ENCODE measurements around the gene BTG2. TPM values are rescaled to one million over a fixed set of nuclear protein-coding genes. Genes with fewer than 3 reads are reported as not detected.
"Not testable (repeated sequence)": the region's sequence is repeated elsewhere in the genome, so short reads cannot be mapped to it uniquely, and the experiment has no call there.

The BTG2 gene
- total RNA-seq, 1 experiment from 2014 or later = 4.7 TPM

- in situ Hi-C loops (cut with HindIII; ENCODE audit: low pct_unique_long_range_greater_than_20kb, low sequenced_read_pairs) = no loop called here
- peak; percentile 57 for DNase-seq (ENCODE audit: low read depth, low spot score)
Observed at GRCh38 chr1:203306089-203306964, 1.0 kb downstream of the BTG2 start.

- DNase-seq (ENCODE audit: low read depth, low spot score) = no peak
- in situ Hi-C loops (cut with HindIII; ENCODE audit: low pct_unique_long_range_greater_than_20kb, low sequenced_read_pairs) = no loop called here
Observed at GRCh38 chr1:203306965-203307541, 1.7 kb downstream of the BTG2 start.

DNA sequence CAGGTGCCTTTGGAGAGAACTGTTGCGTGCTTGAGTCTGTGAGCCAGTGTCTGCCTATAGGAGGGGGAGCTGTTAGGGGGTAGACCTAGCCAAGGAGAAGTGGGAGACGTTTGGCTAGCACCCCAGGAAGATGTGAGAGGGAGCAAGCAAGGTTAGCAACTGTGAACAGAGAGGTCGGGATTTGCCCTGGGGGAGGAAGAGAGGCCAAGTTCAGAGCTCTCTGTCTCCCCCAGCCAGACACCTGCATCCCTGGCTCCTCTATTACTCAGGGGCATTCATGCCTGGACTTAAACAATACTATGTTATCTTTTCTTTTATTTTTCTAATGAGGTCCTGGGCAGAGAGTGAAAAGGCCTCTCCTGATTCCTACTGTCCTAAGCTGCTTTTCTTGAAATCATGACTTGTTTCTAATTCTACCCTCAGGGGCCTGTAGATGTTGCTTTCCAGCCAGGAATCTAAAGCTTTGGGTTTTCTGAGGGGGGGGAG, 2.4 kb downstream of the BTG2 start:
- DNase-seq (ENCODE audit: low read depth, low spot score) = no peak
- in situ Hi-C loops (cut with HindIII; ENCODE audit: low pct_unique_long_range_greater_than_20kb, low sequenced_read_pairs) = no loop called here

- no peak for DNase-seq (ENCODE audit: low read depth, low spot score)
- in situ Hi-C loops (cut with HindIII; ENCODE audit: low pct_unique_long_range_greater_than_20kb, low sequenced_read_pairs) = no loop called here
Observed at GRCh38 chr1:203308328-203308922, 3.1 kb downstream of the BTG2 start.

DNA sequence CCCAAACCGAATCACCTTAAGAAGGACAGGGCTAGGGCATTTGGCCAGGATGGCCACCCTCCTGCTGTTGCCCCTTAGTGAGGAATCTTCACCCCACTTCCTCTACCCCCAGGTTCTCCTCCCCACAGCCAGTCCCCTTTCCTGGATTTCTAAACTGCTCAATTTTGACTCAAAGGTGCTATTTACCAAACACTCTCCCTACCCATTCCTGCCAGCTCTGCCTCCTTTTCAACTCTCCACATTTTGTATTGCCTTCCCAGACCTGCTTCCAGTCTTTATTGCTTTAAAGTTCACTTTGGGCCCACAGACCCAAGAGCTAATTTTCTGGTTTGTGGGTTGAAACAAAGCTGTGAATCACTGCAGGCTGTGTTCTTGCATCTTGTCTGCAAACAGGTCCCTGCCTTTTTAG, 3.6 kb downstream of the BTG2 start:
- DNase-seq (ENCODE audit: low read depth, low spot score) = no peak
- in situ Hi-C loops (cut with HindIII; ENCODE audit: low pct_unique_long_range_greater_than_20kb, low sequenced_read_pairs) = no loop called here

DNA sequence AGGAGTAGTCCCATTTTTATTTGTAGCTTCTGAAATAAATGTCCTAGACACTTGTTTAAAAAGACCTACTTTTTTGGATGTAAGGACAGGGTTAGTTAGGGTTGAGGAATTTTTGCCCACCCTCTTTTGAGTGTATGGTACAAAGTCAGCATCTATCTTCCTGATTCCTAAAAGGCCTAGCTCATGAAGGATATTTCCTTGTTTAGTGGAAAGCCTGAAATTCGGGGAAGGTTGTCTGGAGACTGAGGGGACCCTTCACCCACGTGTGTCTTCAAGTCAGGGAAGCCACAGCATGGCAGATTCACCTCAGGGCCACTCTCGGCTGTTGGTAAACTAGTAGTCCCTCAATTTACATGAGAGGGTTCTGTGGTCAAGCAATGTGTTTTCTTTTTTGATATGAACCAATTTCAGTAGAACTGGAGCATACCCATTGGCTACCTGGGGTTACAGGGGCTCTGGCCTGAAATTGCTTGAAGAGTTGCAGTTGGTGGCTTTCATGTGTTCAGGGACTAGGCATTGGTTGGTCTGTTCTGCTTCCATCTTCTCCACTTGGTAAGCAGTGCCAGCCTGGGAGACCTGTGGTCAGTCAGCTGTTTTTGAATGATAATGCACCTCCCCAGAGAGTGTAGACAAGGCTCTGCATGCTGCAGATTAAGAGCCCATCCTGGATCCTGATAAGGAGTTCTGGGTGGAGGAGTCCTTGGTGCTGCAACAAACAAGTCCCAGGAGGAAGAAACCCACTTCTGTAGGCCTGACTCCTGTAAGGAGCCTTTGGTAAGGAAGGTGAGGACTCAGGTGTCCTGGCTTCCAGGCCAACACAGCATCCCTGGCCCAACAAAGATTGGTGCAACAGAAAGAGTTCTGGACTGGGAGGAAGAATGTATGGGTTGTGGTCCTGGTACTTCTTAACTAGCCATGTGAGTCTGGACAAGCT, 6.3 kb downstream of the BTG2 start:
- in situ Hi-C loops (cut with HindIII; ENCODE audit: low pct_unique_long_range_greater_than_20kb, low sequenced_read_pairs) = no loop called here
- DNase-seq (ENCODE audit: low read depth, low spot score) = no peak

DNA sequence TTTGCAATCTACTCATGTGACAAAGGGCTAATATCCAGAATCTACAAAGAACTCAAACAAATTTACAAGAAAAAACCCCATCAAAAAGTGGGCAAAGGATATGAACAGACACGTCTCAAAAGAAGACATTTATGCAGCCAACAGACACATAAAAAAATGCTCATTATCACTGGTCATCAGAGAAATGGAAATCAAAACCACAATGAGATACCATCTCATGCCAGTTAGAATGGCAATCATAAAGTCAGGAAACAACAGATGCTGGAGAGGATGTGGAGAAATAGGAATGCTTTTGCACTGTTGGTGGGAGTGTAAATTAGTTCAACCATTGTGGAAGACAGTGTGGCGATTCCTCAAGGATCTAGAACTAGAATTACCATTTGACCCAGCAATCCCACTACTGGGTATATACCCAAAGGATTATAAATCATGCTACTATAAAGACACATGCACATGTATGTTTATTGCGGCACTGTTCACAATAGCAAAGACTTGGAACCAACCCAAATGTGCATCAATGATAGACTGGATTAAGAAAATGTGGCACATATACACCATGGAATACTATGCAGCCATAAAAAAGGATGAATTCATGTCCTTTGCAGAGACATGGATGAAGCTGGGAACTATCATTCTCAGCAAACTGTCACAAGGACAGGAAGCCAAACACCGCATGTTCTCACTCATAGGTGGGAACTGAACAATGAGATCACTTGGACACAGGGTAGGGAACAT, 8.9 kb downstream of the BTG2 start:
- in situ Hi-C loops (cut with HindIII; ENCODE audit: low pct_unique_long_range_greater_than_20kb, low sequenced_read_pairs) = not testable (repeated sequence)

DNA sequence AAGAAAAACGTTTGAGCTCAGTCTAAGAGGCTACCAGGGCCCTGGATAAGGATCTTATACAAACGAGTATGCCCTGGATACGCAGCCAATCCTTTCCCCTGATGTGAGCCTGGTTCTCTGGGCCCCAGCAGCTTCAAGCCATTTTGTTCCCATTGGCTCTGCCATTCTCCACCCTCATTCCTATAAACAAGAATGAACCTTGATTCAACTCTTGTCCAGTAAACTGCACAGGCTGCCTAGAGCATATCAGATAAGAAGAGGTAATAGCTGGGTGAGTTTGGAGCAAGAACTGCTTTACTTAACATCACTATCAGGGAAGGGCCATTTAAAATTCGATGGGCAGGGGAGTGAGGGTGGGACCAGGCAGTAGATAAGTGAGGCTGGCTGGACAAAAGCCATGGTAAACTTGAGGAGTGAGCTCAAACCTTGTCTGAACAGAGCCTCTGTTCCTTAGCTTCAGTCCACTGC, 11.3 kb downstream of the BTG2 start:
- no peak for DNase-seq (ENCODE audit: low read depth, low spot score)
- in situ Hi-C loops (cut with HindIII; ENCODE audit: low pct_unique_long_range_greater_than_20kb, low sequenced_read_pairs) = no loop called here

More for the DNA sequence above, 8.9 kb downstream of the BTG2 start:
- DNase-seq (ENCODE audit: low read depth, low spot score) = not testable (repeated sequence)

- in situ Hi-C loops (cut with HindIII; ENCODE audit: low pct_unique_long_range_greater_than_20kb, low sequenced_read_pairs) = no loop called here
- no peak for DNase-seq (ENCODE audit: low read depth, low spot score)
Observed at GRCh38 chr1:203317429-203318228, 12.3 kb downstream of the BTG2 start.

DNA sequence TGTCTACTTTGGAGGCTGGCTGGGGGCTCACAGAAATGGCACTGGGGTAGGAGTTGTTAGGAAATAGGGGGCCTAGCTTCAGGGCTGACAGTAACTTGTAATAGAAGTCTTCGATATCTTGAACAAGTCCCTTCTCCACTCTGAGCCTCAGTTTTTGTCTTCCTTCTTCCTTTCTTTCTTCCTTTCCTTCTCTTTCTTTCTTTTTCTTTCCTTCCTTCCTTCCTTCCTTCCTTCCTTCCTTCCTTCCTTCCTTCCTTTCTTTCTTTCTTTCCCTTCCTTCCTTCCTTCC, 12.9 kb downstream of the BTG2 start:
- no peak for DNase-seq (ENCODE audit: low read depth, low spot score)
- in situ Hi-C loops (cut with HindIII; ENCODE audit: low pct_unique_long_range_greater_than_20kb, low sequenced_read_pairs) = no loop called here

- in situ Hi-C loops (cut with HindIII; ENCODE audit: low pct_unique_long_range_greater_than_20kb, low sequenced_read_pairs) = no loop called here
- no peak for DNase-seq (ENCODE audit: low read depth, low spot score)
Observed at GRCh38 chr1:203320591-203321272, 15.4 kb downstream of the BTG2 start.

- in situ Hi-C loops (cut with HindIII; ENCODE audit: low pct_unique_long_range_greater_than_20kb, low sequenced_read_pairs) = no loop called here
- DNase-seq (ENCODE audit: low read depth, low spot score) = no peak
Observed at GRCh38 chr1:203321273-203322052, 16.1 kb downstream of the BTG2 start.

GRCh38 chr1:203322500-203323179, 17.3 kb downstream of the BTG2 start:
- in situ Hi-C loops (cut with HindIII; ENCODE audit: low pct_unique_long_range_greater_than_20kb, low sequenced_read_pairs) = no loop called here
- DNase-seq (ENCODE audit: low read depth, low spot score) = peak; percentile 89

- in situ Hi-C loops (cut with HindIII; ENCODE audit: low pct_unique_long_range_greater_than_20kb, low sequenced_read_pairs) = no loop called here
- DNase-seq (ENCODE audit: low read depth, low spot score) = no peak
Observed at GRCh38 chr1:203323587-203323986, 18.3 kb downstream of the BTG2 start.
